Activated CD8-positive, alpha-beta T cell treated with anti-CD3 and anti-CD28 coated beads for 36 hours (primary cell): ENCODE results near the gene GABPB2. TPM values are rescaled to one million over a fixed set of nuclear protein-coding genes. Genes with fewer than 3 reads are reported as not detected.

Experiments
- ATAC-seq: fragments of 200-7000 bp; cut with Tn5 transposase; one replicate; pipeline ENCODE4 v1.10.0; 2021; ENCODE audit warnings: mild to moderate bottlenecking, moderate library complexity
- CTCF ChIA-PET: fragments of 350-600 bp; sonication (Branson Sonifier 250); formaldehyde crosslinking; loops from one replicate; lab custom pipeline; 2021; ENCODE audit warnings: antibody characterized with exemption; lab: Charles Lee
- POLR2A ChIA-PET: fragments of 350-600 bp; sonication (Branson Sonifier 250); formaldehyde crosslinking; loops from one replicate; lab custom pipeline; 2021; ENCODE audit warnings: antibody characterized with exemption; lab: Charles Lee
- DNase-seq: peaks from one replicate; pipeline ENCODE4 v3.0.0-alpha.2; 2020
- H3K27ac Mint-ChIP-seq: one replicate; pipeline ENCODE4 v1.8.0; 2021; ENCODE audit warnings: mild to moderate bottlenecking, mixed read lengths
- H3K27me3 Mint-ChIP-seq: one replicate; pipeline ENCODE4 v1.8.0; 2021; ENCODE audit warnings: mixed read lengths
- H3K36me3 Mint-ChIP-seq: one replicate; pipeline ENCODE4 v1.8.0; 2021; ENCODE audit warnings: low read depth, mixed read lengths
- H3K4me1 Mint-ChIP-seq: one replicate; pipeline ENCODE4 v1.8.0; 2021; ENCODE audit warnings: low read depth, mixed read lengths
- H3K4me3 Mint-ChIP-seq: one replicate; pipeline ENCODE4 v1.8.0; 2021; ENCODE audit warnings: mild to moderate bottlenecking, moderate library complexity, mixed read lengths
- H3K9me3 Mint-ChIP-seq: one replicate; pipeline ENCODE4 v1.8.0; 2021; ENCODE audit warnings: mixed read lengths
- CTCF ChIP-seq: fragments of 200-600 bp; IDR thresholded peaks from one replicate; pipeline ENCODE4 v1.8.0; 2022; ENCODE audit warnings: antibody characterized with exemption, mild to moderate bottlenecking
- intact Hi-C: fragments of 100-400 bp; cut with micrococcal nuclease; formaldehyde crosslinking; loops from one replicate; pipeline ENCODE4 v1.10.0; 2022
- total RNA-seq, 2 experiments: library from RNA; stranded (reverse); gene quantifications; one replicate each; pipeline ENCODE4 v1.2.3, GENCODE V29; 2021

The GABPB2 gene
- total RNA-seq, result 10 to 100 TPM; 17.5 to 19.3 TPM

- no peaks in the 10 kb centered on the region for H3K9me3 Mint-ChIP-seq
- no peaks in the 10 kb centered on the region for H3K27me3 Mint-ChIP-seq
- CTCF ChIA-PET, result interaction anchor here (0.6 to 4.3 kb wide), 11 partner anchors 8 to 87 kb away, joined by 3 to 40 read pairs (median 4); partner anchors contain the start of genes CDC42SE1, MINDY1, MLLT11 and TNFAIP8L2
- DNase-seq (peak; percentile 90), ATAC-seq (peak; percentile 87)
- peak within 1 kb of the TSS; percentile 100 for H3K27ac Mint-ChIP-seq
- intact Hi-C loops, result no loop called here
- H3K4me1 Mint-ChIP-seq, result peaks cover 17% of the 10 kb centered on the region
- H3K4me3 Mint-ChIP-seq, result peak within 1 kb of the TSS; percentile 99
- peaks cover 19% of the 10 kb centered on the region for H3K36me3 Mint-ChIP-seq
- POLR2A ChIA-PET, result interaction anchor here (0.5 to 3.7 kb wide), 12 partner anchors 8 to 129 kb away, joined by 3 to 40 read pairs (median 5); partner anchors contain the start of genes CDC42SE1, MLLT11 and TNFAIP8L2
- peak; percentile 90 for TF ChIP-seq CTCF
Observed at GRCh38 chr1:151070474-151071276, at the start of gene GABPB2. Gene GABPB2, plus strand, starts transcription at chr1:151070761. Its CDS starts 17,429 bp downstream, at chr1:151088190.

GRCh38 chr1:151024540-151025146 is 45.9 kb upstream of the GABPB2 start:
- ChIA-PET POLR2A (interaction anchor here (0.5 to 1.0 kb wide), 6 partner anchors 34 to 204 kb away, joined by 3 to 5 read pairs (median 3); no protein-coding TSS in a partner anchor), CTCF (interaction anchor here (0.7 to 3.6 kb wide), 39 partner anchors 12 to 361 kb away, joined by 3 to 56 read pairs (median 5); partner anchors contain the start of genes BNIPL, C1orf56, CDC42SE1 and MINDY1)
- DNase-seq (peak; percentile 94), ATAC-seq (peak; percentile 99)
- Mint-ChIP-seq H3K27me3 (no peaks in the 10 kb centered on the region), H3K27ac (peak overlapping the region; percentile 3), H3K36me3 (peaks cover 11% of the 10 kb centered on the region), H3K9me3 (no peaks in the 10 kb centered on the region), H3K4me3 (peak overlapping the region; percentile 31), H3K4me1 (peaks cover 4% of the 10 kb centered on the region)
- peak; percentile 82 for TF ChIP-seq CTCF
- intact Hi-C loops, result loop anchor here (5.0 kb wide), 1 partner anchor 33 kb away; the partner anchor contains the start of gene CDC42SE1

- ChIA-PET CTCF (interaction anchor here (1.0 to 3.6 kb wide), 6 partner anchors 10 to 225 kb away, joined by 3 to 56 read pairs (median 4); partner anchors contain the start of genes BNIPL and C1orf56), POLR2A (no interaction called here)
- no peak for ATAC-seq
- intact Hi-C loops, result no loop called here
- no peak for DNase-seq
- H3K27ac Mint-ChIP-seq, result no peak overlapping the region
- H3K4me1 Mint-ChIP-seq, result peaks cover 4% of the 10 kb centered on the region
- H3K27me3 Mint-ChIP-seq, result no peaks in the 10 kb centered on the region
- peaks cover 15% of the 10 kb centered on the region for H3K36me3 Mint-ChIP-seq
- TF ChIP-seq CTCF, result no peak
- no peak overlapping the region for H3K4me3 Mint-ChIP-seq
- no peaks in the 10 kb centered on the region for H3K9me3 Mint-ChIP-seq
Observed at GRCh38 chr1:151026460-151026859, 44.1 kb upstream of the GABPB2 start.

- no peak overlapping the region for H3K27ac Mint-ChIP-seq
- intact Hi-C loops, result no loop called here
- ATAC-seq (no peak), DNase-seq (no peak)
- CTCF ChIA-PET, result interaction anchor here (0.7 to 1.4 kb wide), 2 partner anchors 37 to 123 kb away, joined by 4 read pairs; no protein-coding TSS in a partner anchor
- no peaks in the 10 kb centered on the region for H3K4me1 Mint-ChIP-seq
- TF ChIP-seq CTCF, result no peak
- POLR2A ChIA-PET, result no interaction called here
- no peaks in the 10 kb centered on the region for H3K9me3 Mint-ChIP-seq
- no peaks in the 10 kb centered on the region for H3K27me3 Mint-ChIP-seq
- no peak overlapping the region for H3K4me3 Mint-ChIP-seq
- peaks cover 10% of the 10 kb centered on the region for H3K36me3 Mint-ChIP-seq
Observed at GRCh38 chr1:151032164-151032563, 38.4 kb upstream of the GABPB2 start.
